ENCODE data around the gene PIAS1.

Gene PIAS1

DNA sequence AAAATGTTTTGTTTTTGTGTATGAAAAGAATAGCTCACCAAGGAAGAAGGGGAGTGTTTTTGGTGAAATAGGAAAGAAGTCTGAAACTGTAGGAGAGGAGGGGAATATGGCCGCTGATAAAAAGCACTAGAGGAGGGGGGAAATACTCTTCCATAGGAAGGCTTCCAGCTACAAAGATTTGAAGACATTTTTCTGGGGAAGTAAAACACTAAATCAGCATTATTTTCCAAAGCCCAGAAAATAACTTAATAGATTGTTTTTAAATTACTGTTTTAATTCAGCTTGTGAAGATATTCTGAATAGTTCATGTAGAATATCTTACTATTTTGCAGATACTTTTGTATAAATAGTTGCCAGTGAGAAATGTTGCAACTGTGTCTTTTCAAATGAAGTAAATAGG, 96.1 kb downstream of the PIAS1 start:
- Histone ChIP-seq H3K36me3 (peaks cover 11% of the 10 kb centered on the region), H3K27me3 (no peaks in the 10 kb centered on the region), H3K4me1 (no peaks in the 10 kb centered on the region), H3K9me3 (no peaks in the 10 kb centered on the region), H3K4me3 (ENCODE audit: low read depth, low read length) (no peak overlapping the region)
- TF ChIP-seq, protein P1, sequence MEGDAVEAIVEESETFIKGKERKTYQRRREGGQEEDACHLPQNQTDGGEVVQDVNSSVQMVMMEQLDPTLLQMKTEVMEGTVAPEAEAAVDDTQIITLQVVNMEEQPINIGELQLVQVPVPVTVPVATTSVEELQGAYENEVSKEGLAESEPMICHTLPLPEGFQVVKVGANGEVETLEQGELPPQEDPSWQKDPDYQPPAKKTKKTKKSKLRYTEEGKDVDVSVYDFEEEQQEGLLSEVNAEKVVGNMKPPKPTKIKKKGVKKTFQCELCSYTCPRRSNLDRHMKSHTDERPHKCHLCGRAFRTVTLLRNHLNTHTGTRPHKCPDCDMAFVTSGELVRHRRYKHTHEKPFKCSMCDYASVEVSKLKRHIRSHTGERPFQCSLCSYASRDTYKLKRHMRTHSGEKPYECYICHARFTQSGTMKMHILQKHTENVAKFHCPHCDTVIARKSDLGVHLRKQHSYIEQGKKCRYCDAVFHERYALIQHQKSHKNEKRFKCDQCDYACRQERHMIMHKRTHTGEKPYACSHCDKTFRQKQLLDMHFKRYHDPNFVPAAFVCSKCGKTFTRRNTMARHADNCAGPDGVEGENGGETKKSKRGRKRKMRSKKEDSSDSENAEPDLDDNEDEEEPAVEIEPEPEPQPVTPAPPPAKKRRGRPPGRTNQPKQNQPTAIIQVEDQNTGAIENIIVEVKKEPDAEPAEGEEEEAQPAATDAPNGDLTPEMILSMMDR (IDR thresholded peaks at IDR 0.05; ENCODE audit: low read depth, low read length), result no peak
- DNase-seq, result no peak

DNA sequence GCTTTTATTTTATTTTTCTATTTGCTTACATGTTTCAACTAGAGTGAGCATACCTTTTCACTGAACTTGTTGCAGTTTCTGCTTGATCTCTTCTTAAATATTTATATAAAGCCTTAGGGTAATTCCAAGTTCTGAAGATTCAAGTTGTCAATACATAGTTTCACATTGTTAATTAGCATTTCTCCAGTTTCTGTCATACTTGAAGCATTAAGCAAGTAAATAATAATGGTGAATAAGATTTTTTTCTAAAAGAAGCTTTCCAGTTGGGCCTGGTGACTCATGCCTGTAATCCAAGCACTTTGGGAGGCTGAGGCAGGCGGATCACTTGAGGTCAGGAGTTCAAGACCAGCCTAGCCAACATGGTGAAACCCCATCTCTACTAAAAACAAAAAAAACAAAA, 97.2 kb downstream of the PIAS1 start:
- H3K27me3 ChIP-seq, result no peaks in the 10 kb centered on the region
- H3K4me3 ChIP-seq (ENCODE audit: low read depth, low read length), result no peak overlapping the region
- TF ChIP-seq, protein P1 (IDR thresholded peaks at IDR 0.05; ENCODE audit: low read depth, low read length), result no peak
- H3K4me1 ChIP-seq, result no peaks in the 10 kb centered on the region
- H3K9me3 ChIP-seq, result no peaks in the 10 kb centered on the region
- peaks cover 14% of the 10 kb centered on the region for H3K36me3 ChIP-seq
- DNase-seq, result no peak

DNA sequence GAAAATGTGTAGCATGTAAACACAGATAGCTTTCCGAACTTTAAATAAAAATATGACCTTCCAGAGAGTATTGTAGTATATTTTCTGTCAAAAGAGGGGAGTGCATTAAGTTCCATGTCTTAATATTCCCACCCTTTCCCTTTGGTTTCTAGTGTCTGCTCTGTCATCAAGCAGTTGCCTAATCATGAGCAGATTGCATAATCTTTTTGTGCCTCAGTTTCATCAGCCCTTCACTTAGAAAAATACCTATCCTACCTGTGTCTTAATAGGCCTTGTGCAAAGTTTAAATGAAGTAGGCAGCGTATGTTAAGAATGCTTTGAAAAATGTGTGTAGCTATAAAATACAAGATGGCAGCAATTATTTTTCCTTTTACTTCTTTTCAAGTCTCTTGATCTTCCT, 98.2 kb downstream of the PIAS1 start:
- no peaks in the 10 kb centered on the region for H3K4me1 ChIP-seq
- peaks cover 6% of the 10 kb centered on the region; the same call in 1 of the 2 replicates for H3K36me3 ChIP-seq
- DNase-seq, result no peak
- H3K9me3 ChIP-seq, result no peaks in the 10 kb centered on the region
- H3K4me3 ChIP-seq (ENCODE audit: low read depth, low read length), result no peak overlapping the region
- TF ChIP-seq, protein P1 (IDR thresholded peaks at IDR 0.05; ENCODE audit: low read depth, low read length), result no peak
- H3K27me3 ChIP-seq, result no peaks in the 10 kb centered on the region

DNA sequence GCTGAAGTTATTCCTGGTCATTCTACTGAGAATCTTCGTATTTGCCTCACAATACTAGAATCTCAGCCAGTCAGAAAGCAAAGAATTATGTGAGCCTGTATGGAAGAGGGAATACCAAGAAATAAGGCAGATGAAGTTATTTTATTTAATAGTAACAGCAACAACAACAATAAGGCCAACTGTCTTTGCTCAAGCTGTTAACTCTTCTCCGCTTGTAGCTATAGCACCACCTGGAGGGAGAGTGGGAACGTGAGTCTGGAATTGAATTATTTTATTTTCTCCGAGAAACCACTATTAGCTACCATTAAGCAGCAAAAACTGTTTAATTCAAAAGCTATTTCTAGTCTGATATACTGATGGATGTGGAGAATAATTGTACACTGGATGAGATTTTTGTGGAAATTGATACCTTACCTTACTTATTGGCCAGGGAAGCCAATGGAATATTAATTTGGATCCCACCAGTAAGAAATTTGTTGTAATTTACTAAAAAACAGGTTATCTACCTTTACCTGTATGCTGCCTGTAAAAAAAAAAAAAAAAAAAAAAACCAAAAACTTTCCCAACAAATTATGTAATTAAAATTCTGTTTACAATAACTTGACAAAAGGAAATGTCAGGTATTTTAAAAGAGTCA, 100.9 kb downstream of the PIAS1 start:
- Histone ChIP-seq H3K27me3 (no peaks in the 10 kb centered on the region), H3K9me3 (no peaks in the 10 kb centered on the region), H3K4me1 (no peaks in the 10 kb centered on the region), H3K36me3 (peaks cover 3% of the 10 kb centered on the region), H3K4me3 (ENCODE audit: low read depth, low read length) (no peak overlapping the region)
- DNase-seq, result peak; percentile 55
- TF ChIP-seq, protein P1 (IDR thresholded peaks at IDR 0.05; ENCODE audit: low read depth, low read length), result peak; percentile 87

DNA sequence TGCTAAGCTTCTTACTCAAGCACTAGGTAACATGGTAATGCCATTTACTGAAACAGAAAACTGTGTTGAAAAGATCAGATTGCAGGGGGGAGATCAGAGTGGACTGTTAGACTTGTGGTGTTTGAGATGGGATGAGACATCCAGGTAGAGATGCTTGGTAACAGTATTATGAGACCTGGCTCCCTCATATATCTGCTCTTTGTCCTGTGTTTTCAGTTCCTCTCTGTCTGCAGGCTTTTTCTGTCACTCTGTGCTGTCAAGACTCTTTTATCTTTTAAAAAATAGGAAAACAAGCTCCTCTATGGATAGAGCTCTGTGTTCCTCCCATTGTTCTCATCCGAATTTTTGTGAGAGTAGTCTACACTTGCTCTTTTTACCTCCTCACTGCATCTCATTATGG, 103.0 kb downstream of the PIAS1 start:
- peaks cover 6% of the 10 kb centered on the region for H3K36me3 ChIP-seq

DNA sequence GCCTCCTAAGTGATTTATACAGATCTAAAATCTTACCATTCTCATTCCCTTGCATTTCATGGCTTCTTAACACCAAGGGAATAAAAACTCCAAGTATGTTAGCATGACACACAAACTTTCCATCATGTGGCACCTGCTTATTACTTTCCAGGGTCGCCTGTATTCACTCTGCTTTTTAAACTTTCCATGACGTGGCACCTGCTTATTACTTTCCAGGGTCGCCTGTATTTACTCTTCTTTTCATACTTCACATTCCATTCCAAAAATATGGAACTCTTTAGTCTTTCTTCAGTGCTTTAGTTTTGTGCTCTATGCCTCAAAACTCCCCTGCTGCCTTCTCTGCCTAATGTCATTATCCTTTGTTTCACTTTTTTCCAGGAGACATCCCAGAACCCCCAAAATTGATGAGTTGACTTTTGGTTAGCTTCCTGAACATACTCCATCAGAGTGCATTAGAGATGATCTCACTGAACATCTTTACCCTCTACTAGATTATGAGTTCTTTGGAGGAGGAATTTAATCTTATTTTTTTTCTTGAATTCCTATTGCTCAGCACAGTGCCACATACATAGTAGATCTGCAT, 104.0 kb downstream of the PIAS1 start:
- DNase-seq, result no peak
- Histone ChIP-seq H3K36me3 (peaks cover 11% of the 10 kb centered on the region), H3K9me3 (no peaks in the 10 kb centered on the region), H3K4me3 (ENCODE audit: low read depth, low read length) (no peak overlapping the region), H3K4me1 (no peaks in the 10 kb centered on the region), H3K27me3 (no peaks in the 10 kb centered on the region)
- TF ChIP-seq, protein P1 (IDR thresholded peaks at IDR 0.05; ENCODE audit: low read depth, low read length), result no peak

More for the DNA sequence above, 103.0 kb downstream of the PIAS1 start:
- DNase-seq, result no peak
- TF ChIP-seq, protein P1 (IDR thresholded peaks at IDR 0.05; ENCODE audit: low read depth, low read length), result no peak
- Histone ChIP-seq H3K9me3 (no peaks in the 10 kb centered on the region), H3K4me3 (ENCODE audit: low read depth, low read length) (no peak overlapping the region), H3K4me1 (no peaks in the 10 kb centered on the region), H3K27me3 (no peaks in the 10 kb centered on the region)
